Neural cell (in vitro differentiated cells): ENCODE results near the gene MFSD1. TPM values are rescaled to one million over a fixed set of nuclear protein-coding genes. Genes with fewer than 3 reads are reported as not detected.

Experiments
- H2AFZ ChIP-seq: fragments of 200-600, 300-800 bp; sonication (generic), shearing (Covaris generic); 2 replicates; pipeline ENCODE4 v1.6.0; 2014; ENCODE audit warnings: low read depth, mild to moderate bottlenecking, antibody characterized with exemption, low read length, moderate library complexity
- H3F3A ChIP-seq: fragments of 200-600 bp; shearing (Covaris generic); 2 replicates; pipeline ENCODE4 v1.6.1; 2016; ENCODE audit warnings: mild to moderate bottlenecking, moderate library complexity, mixed read lengths, antibody characterized with exemption, low read length; ENCODE audit not compliant: insufficient read depth, poor library complexity, severe bottlenecking
- H3K27ac ChIP-seq: fragments of 200-600, 300-800 bp; sonication (generic), shearing (Covaris generic); 2 replicates; pipeline ENCODE4 v1.5.1; 2014; ENCODE audit warnings: mild to moderate bottlenecking, low read length, moderate library complexity
- H3K27me3 ChIP-seq: fragments of 300-800, 200-600 bp; sonication (generic), shearing (Covaris generic); 2 replicates; pipeline ENCODE4 v1.6.0; 2014; ENCODE audit warnings: mild to moderate bottlenecking, low read depth, low read length, moderate library complexity; ENCODE audit not compliant: insufficient read depth
- H3K36me3 ChIP-seq: fragments of 300-800, 200-600 bp; sonication (generic), shearing (Covaris generic); 2 replicates; pipeline ENCODE4 v1.5.1; 2014; ENCODE audit warnings: mild to moderate bottlenecking, antibody characterized with exemption, low read length, moderate library complexity; ENCODE audit not compliant: insufficient read depth
- H3K4me2 ChIP-seq: fragments of 300-800, 200-600 bp; sonication (generic), shearing (Covaris generic); 2 replicates; pipeline ENCODE4 v1.6.0; 2014; ENCODE audit warnings: mild to moderate bottlenecking, low read length
- H3K4me3 ChIP-seq: fragments of 300-800, 200-600 bp; sonication (generic), shearing (Covaris generic); 2 replicates; pipeline ENCODE4 v1.5.1; 2014; ENCODE audit warnings: mild to moderate bottlenecking, low read length, moderate library complexity
- H3K79me2 ChIP-seq: fragments of 200-600 bp; shearing (Covaris generic); replicated peaks from 2 replicates; pipeline ENCODE4 v1.6.0; 2014; ENCODE audit warnings: mild to moderate bottlenecking, low read length, moderate library complexity; ENCODE audit not compliant: insufficient read depth
- H3K9ac ChIP-seq: fragments of 300-800, 200-600 bp; sonication (generic), shearing (Covaris generic); 2 replicates; pipeline ENCODE4 v1.6.1; 2016; ENCODE audit warnings: mild to moderate bottlenecking, low read length, mixed read lengths
- H3K9me2 ChIP-seq: fragments of 200-600 bp; shearing (Covaris generic); 2 replicates; pipeline ENCODE4 v1.6.1; 2016; ENCODE audit warnings: mild to moderate bottlenecking, low read length, mixed read lengths; ENCODE audit not compliant: insufficient read depth
- H3K9me3 ChIP-seq: fragments of 200-600, 300-800 bp; sonication (generic), shearing (Covaris generic); 2 replicates; pipeline ENCODE4 v1.6.1; 2016; ENCODE audit warnings: mild to moderate bottlenecking, mixed run types, low read length, moderate library complexity, mixed read lengths
- H4K20me1 ChIP-seq: fragments of 200-600 bp; shearing (Covaris generic); 2 replicates; pipeline ENCODE4 v1.6.1; 2016; ENCODE audit warnings: mild to moderate bottlenecking, mixed run types; ENCODE audit not compliant: insufficient read depth
- CTCF ChIP-seq: fragments of 450-650 bp; IDR thresholded peaks from 2 replicates; pipeline ENCODE4 v1.5.1; 2014; ENCODE audit warnings: antibody characterized with exemption, mild to moderate bottlenecking, moderate library complexity; ENCODE audit not compliant: poor library complexity, severe bottlenecking
- EP300 ChIP-seq: fragments of 450-650 bp; conservative IDR thresholded peaks from 2 replicates; pipeline ENCODE4 v1.6.1; 2014; ENCODE audit warnings: antibody characterized with exemption, mild to moderate bottlenecking, moderate library complexity; ENCODE audit not compliant: poor library complexity, severe bottlenecking
- EZH2 ChIP-seq: fragments of 200-600, 300-800 bp; shearing (Covaris generic), sonication (generic); IDR thresholded peaks from 2 replicates; pipeline ENCODE4 v1.6.1; 2014; ENCODE audit warnings: antibody characterized with exemption, low read length, borderline replicate concordance, mild to moderate bottlenecking; ENCODE audit not compliant: insufficient read depth, poor library complexity, severe bottlenecking
- MXI1 ChIP-seq: fragments of 450-650 bp; conservative IDR thresholded peaks from 2 replicates; pipeline ENCODE4 v1.6.1; 2014; ENCODE audit warnings: antibody characterized with exemption, mild to moderate bottlenecking; ENCODE audit not compliant: poor library complexity, severe bottlenecking
- POLR2AphosphoS5 ChIP-seq: IDR thresholded peaks from 2 replicates; pipeline ENCODE4 v1.6.1; 2012
- RAD21 ChIP-seq: fragments of 450-650 bp; conservative IDR thresholded peaks from 2 replicates; pipeline ENCODE4 v1.6.1; 2014; ENCODE audit warnings: antibody characterized with exemption, mild to moderate bottlenecking, moderate library complexity
- REST ChIP-seq: IDR thresholded peaks from 2 replicates; pipeline ENCODE4 v1.6.1; 2012; ENCODE audit warnings: borderline replicate concordance
- SMC3 ChIP-seq: fragments of 450-650 bp; conservative IDR thresholded peaks from 2 replicates; pipeline ENCODE4 v1.6.1; 2014; ENCODE audit warnings: antibody characterized with exemption, mild to moderate bottlenecking, moderate library complexity; ENCODE audit not compliant: poor library complexity
- TAF1 ChIP-seq: IDR thresholded peaks from 2 replicates; pipeline ENCODE4 v1.6.1; 2012; ENCODE audit warnings: low read depth
- polyA plus RNA-seq: library from polyadenylated mRNA; depleted of rRNA; stranded (reverse); fragments of >200 nt; gene quantifications from 2 replicates; pipeline ENCODE4 v1.2.3, GENCODE V29; 2014

The MFSD1 gene
- polyA plus RNA-seq, 1 donor from 2014 or later = 107 TPM

GRCh38 chr3:158808697-158809096 is 6.8 kb downstream of the MFSD1 start:
- Histone ChIP-seq H3F3A (no peaks in the 10 kb centered on the region), H3K27me3 (no peaks in the 10 kb centered on the region), H3K9ac (no peak overlapping the region), H3K4me2 (no peak overlapping the region), H4K20me1 (no peaks in the 10 kb centered on the region), H3K79me2 (no peaks in the 10 kb centered on the region), H3K9me2 (no peaks in the 10 kb centered on the region), H3K4me3 (no peak overlapping the region), H2AFZ (no peak overlapping the region), H3K9me3 (no peaks in the 10 kb centered on the region), H3K27ac (no peak overlapping the region), H3K36me3 (peaks cover 7% of the 10 kb centered on the region)
- TF ChIP-seq POLR2AphosphoS5 (no peak), EZH2 (no peak), SMC3 (no peak), MXI1 (no peak), EP300 (no peak), TAF1 (no peak), REST (no peak), CTCF (no peak), RAD21 (no peak)

- TF ChIP-seq MXI1 (no peak), POLR2AphosphoS5 (no peak), CTCF (no peak), EZH2 (no peak)
- Histone ChIP-seq H3K4me3 (no peak overlapping the region), H3F3A (no peaks in the 10 kb centered on the region), H2AFZ (no peak overlapping the region), H4K20me1 (no peaks in the 10 kb centered on the region), H3K9me2 (no peaks in the 10 kb centered on the region), H3K36me3 (peaks cover 7% of the 10 kb centered on the region), H3K9ac (no peak overlapping the region), H3K79me2 (no peaks in the 10 kb centered on the region), H3K27ac (no peak overlapping the region), H3K9me3 (no peaks in the 10 kb centered on the region), H3K4me2 (no peak overlapping the region), H3K27me3 (no peaks in the 10 kb centered on the region)
Measured at GRCh38 chr3:158809642-158810041, 7.8 kb downstream of the MFSD1 start.
